ENCODE data around the gene SLAIN2. TPM values are rescaled to one million over a fixed set of nuclear protein-coding genes. Genes with fewer than 3 reads are reported as not detected.

SLAIN2 gene
- total and polyA plus RNA-seq, 2 experiments from 2014 or later, result 21.9 to 27.9 TPM

DNA sequence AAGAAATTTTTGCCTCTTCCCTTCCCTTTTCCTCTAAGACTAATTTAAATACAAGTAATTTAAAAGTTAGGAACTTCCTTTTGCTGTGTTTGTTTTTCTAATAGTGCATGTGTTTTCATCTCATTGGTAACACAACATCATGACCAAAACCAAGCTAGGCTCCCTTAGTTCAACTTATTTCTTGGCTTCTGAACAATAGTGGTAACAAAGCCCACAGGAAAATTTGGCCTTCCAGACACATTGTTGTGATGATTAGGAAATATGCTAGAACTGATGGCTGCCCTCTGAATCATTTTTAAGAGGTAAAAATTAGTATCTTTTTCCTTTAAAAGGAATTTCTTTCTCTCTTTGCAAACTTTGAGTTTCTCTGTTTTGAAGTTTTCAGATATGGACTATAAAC, 46.2 kb upstream of the SLAIN2 start:
- peaks cover 23% of the 10 kb centered on the region for H3K9me3 Mint-ChIP-seq
- H3K36me3 ChIP-seq (ENCODE audit: insufficient read depth), result no peaks in the 10 kb centered on the region
- TF ChIP-seq CREB1 (CRISPR knock-in tag; IDR thresholded peaks at IDR 0.05; ENCODE audit: low read depth) (no peak), EZH2 (IDR thresholded peaks at IDR 0.05; ENCODE audit: low read depth, unreplicated experiment) (no peak), ZNF114 (CRISPR knock-in tag; IDR thresholded peaks at IDR 0.05) (no peak), POLR2AphosphoS5 (IDR thresholded peaks at IDR 0.05; ENCODE audit: low read depth) (no peak), ZNF331 (CRISPR knock-in tag; IDR thresholded peaks at IDR 0.05; ENCODE audit: low read depth) (no peak), STAT1 (IDR thresholded peaks at IDR 0.05; ENCODE audit: unreplicated experiment) (no peak), ETS1 (IDR thresholded peaks at IDR 0.05) (no peak), NANOG (IDR thresholded peaks at IDR 0.05; ENCODE audit: borderline replicate concordance) (no peak), JUNB (IDR thresholded peaks at IDR 0.05; ENCODE audit: unreplicated experiment) (no peak), EZH2phosphoT487 (IDR thresholded peaks at IDR 0.05; ENCODE audit: unreplicated experiment) (no peak), ZNF462 (CRISPR knock-in tag; IDR thresholded peaks at IDR 0.05) (no peak)
- TF ChIP-seq, protein P1, sequence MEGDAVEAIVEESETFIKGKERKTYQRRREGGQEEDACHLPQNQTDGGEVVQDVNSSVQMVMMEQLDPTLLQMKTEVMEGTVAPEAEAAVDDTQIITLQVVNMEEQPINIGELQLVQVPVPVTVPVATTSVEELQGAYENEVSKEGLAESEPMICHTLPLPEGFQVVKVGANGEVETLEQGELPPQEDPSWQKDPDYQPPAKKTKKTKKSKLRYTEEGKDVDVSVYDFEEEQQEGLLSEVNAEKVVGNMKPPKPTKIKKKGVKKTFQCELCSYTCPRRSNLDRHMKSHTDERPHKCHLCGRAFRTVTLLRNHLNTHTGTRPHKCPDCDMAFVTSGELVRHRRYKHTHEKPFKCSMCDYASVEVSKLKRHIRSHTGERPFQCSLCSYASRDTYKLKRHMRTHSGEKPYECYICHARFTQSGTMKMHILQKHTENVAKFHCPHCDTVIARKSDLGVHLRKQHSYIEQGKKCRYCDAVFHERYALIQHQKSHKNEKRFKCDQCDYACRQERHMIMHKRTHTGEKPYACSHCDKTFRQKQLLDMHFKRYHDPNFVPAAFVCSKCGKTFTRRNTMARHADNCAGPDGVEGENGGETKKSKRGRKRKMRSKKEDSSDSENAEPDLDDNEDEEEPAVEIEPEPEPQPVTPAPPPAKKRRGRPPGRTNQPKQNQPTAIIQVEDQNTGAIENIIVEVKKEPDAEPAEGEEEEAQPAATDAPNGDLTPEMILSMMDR (conservative IDR thresholded peaks at IDR 0.05; ENCODE audit: low read depth in 2 of 2), result no peak
- TF ChIP-seq, protein P2, sequence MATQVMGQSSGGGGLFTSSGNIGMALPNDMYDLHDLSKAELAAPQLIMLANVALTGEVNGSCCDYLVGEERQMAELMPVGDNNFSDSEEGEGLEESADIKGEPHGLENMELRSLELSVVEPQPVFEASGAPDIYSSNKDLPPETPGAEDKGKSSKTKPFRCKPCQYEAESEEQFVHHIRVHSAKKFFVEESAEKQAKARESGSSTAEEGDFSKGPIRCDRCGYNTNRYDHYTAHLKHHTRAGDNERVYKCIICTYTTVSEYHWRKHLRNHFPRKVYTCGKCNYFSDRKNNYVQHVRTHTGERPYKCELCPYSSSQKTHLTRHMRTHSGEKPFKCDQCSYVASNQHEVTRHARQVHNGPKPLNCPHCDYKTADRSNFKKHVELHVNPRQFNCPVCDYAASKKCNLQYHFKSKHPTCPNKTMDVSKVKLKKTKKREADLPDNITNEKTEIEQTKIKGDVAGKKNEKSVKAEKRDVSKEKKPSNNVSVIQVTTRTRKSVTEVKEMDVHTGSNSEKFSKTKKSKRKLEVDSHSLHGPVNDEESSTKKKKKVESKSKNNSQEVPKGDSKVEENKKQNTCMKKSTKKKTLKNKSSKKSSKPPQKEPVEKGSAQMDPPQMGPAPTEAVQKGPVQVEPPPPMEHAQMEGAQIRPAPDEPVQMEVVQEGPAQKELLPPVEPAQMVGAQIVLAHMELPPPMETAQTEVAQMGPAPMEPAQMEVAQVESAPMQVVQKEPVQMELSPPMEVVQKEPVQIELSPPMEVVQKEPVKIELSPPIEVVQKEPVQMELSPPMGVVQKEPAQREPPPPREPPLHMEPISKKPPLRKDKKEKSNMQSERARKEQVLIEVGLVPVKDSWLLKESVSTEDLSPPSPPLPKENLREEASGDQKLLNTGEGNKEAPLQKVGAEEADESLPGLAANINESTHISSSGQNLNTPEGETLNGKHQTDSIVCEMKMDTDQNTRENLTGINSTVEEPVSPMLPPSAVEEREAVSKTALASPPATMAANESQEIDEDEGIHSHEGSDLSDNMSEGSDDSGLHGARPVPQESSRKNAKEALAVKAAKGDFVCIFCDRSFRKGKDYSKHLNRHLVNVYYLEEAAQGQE (IDR thresholded peaks at IDR 0.05; ENCODE audit: unreplicated experiment), result no peak
- no peak overlapping the region for H3K4me3 Mint-ChIP-seq
- H3K27me3 Mint-ChIP-seq (ENCODE audit: insufficient read depth, low read depth, poor library complexity), result no peaks in the 10 kb centered on the region
- H3F3A ChIP-seq (replicated peaks; ENCODE audit: low read depth), result no peaks in the 10 kb centered on the region
- peaks cover 22% of the 10 kb centered on the region; the same call in 2 of the 3 replicates for H3K36me3 Mint-ChIP-seq (ENCODE audit: low read depth)
- H3K4me1 Mint-ChIP-seq, result no peaks in the 10 kb centered on the region
- no peak overlapping the region for H2AFZ ChIP-seq
- H3K4me3 ChIP-seq, result no peak overlapping the region
- no peak for ATAC-seq
- no peaks in the 10 kb centered on the region for H3K79me2 ChIP-seq (replicated peaks; ENCODE audit: insufficient read depth)
- DNase-seq (ENCODE audit: low spot score), result no peak
- H3K27me3 ChIP-seq (ENCODE audit: insufficient read depth), result no peaks in the 10 kb centered on the region
- H3K4me2 ChIP-seq, result no peak overlapping the region
- no peaks in the 10 kb centered on the region for H3K4me1 ChIP-seq (ENCODE audit: insufficient read depth)
- H4K20me1 ChIP-seq (replicated peaks; ENCODE audit: insufficient read depth), result no peaks in the 10 kb centered on the region
- no peaks in the 10 kb centered on the region for H3K9me2 ChIP-seq (ENCODE audit: insufficient read depth)
- no peak overlapping the region for H3K27ac Mint-ChIP-seq
- no peak overlapping the region for H3K27ac ChIP-seq (ENCODE audit: low read depth)

Data from GM23338 (cell line).